ENCODE measurements around the gene LRMDA.

DNA sequence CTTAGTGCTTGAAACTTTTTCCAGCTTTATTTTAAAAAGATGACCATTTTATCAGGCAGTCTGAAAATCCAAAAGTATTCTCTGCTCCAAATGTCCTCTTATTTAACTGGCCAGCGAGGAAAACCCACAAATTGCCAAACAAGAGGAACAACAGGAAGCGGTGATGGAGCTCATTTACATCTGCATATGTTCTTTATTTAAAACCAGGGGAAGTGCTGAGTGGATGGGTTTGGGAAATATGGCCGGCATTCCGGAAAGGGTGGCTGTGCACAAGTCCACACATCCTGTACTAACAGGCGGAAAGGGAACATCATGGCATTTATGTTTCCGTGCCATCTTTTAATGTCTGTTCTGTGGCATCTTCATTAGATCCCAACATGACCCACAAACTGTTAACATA, 974.5 kb downstream of the LRMDA start:
- TF ChIP-seq POLR2AphosphoS5 (IDR thresholded peaks at IDR 0.05) (no peak), POLR2A (IDR thresholded peaks at IDR 0.05) (no peak)
- TF ChIP-seq, protein P1, sequence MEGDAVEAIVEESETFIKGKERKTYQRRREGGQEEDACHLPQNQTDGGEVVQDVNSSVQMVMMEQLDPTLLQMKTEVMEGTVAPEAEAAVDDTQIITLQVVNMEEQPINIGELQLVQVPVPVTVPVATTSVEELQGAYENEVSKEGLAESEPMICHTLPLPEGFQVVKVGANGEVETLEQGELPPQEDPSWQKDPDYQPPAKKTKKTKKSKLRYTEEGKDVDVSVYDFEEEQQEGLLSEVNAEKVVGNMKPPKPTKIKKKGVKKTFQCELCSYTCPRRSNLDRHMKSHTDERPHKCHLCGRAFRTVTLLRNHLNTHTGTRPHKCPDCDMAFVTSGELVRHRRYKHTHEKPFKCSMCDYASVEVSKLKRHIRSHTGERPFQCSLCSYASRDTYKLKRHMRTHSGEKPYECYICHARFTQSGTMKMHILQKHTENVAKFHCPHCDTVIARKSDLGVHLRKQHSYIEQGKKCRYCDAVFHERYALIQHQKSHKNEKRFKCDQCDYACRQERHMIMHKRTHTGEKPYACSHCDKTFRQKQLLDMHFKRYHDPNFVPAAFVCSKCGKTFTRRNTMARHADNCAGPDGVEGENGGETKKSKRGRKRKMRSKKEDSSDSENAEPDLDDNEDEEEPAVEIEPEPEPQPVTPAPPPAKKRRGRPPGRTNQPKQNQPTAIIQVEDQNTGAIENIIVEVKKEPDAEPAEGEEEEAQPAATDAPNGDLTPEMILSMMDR (IDR thresholded peaks at IDR 0.05): no peak
